Vagina (tissue), 2 donors: Measurements from ENCODE around the gene ZNF536.

Source experiments
- POLR2A ChIP-seq, 2 donors: fragments of 450-650 bp; IDR thresholded peaks; one replicate each; pipeline ENCODE4 v1.6.1; 2017; ENCODE audit warnings: antibody characterized with exemption in 2 of 2, mild to moderate bottlenecking in 2 of 2, moderate library complexity in 2 of 2
- TF ChIP-seq, protein P1 (sequence below), 3 experiments: fragments of 450-650 bp in 2 of 3; fragments of 200-600 bp in 1 of 3; sonication (generic) in 1 of 3; IDR thresholded peaks; one replicate each; pipeline ENCODE4 v1.5.1; 2017 to 2019; ENCODE audit warnings: antibody characterized with exemption in 3 of 3, mild to moderate bottlenecking in 2 of 3, moderate library complexity in 2 of 3

DNA sequence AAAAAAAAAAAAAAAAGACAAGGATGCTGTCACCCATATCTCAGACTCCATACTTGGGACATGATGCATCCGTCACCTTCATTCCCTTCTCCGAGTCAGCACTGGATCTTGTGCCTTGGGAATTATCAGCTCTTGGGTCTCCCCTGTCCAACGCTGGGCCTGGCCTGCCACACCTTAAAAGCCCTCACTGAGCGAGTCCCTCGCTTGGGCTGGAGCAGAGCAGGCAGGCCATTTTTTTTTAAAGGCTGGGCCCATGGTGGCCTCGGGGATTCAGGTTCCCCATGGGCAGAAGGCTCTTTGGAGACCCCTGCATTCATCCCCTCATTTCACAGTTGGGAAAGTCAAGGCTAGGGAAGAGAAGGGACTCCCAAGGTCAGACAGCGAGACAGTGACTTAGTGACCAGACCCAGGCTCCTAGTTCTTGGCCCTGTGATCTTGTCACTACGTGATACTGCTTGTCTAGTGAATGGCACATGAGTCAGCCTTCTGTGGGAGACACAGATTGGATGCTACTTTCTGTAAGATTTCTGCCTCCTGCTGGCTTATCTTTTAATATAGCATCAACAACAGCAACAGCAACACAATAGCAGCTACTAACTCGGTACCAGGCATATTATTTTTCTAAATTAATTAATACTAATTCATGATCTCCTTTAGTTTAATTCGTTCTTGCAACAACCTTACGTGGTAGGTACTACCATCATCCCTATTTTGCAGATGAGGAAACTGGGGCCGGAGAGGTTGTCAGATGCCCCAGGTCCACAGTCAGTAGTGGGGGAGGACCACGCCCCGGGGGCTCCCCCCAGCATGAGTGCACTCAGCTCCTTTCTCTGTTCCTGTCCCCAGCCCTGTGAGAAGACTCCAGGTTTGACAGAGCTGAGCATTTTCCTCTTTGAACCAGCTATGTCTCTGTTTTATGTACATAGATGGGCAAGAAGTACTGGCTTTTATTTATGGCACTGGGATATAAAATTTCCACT lies 27.4 kb upstream of the ZNF536 start:
- TF ChIP-seq POLR2A (IDR thresholded peaks at IDR 0.05), result no peak
- TF ChIP-seq, protein P1, sequence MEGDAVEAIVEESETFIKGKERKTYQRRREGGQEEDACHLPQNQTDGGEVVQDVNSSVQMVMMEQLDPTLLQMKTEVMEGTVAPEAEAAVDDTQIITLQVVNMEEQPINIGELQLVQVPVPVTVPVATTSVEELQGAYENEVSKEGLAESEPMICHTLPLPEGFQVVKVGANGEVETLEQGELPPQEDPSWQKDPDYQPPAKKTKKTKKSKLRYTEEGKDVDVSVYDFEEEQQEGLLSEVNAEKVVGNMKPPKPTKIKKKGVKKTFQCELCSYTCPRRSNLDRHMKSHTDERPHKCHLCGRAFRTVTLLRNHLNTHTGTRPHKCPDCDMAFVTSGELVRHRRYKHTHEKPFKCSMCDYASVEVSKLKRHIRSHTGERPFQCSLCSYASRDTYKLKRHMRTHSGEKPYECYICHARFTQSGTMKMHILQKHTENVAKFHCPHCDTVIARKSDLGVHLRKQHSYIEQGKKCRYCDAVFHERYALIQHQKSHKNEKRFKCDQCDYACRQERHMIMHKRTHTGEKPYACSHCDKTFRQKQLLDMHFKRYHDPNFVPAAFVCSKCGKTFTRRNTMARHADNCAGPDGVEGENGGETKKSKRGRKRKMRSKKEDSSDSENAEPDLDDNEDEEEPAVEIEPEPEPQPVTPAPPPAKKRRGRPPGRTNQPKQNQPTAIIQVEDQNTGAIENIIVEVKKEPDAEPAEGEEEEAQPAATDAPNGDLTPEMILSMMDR (IDR thresholded peaks at IDR 0.05), result no peak
